GM12878 (cell line): ENCODE data around the gene ZBTB38.

Experiments used
- CTCF ChIP-seq, 3 experiments: IDR thresholded peaks in 2 of 3; conservative IDR thresholded peaks in 1 of 3; 2 replicates each; pipeline ENCODE4 v1.5.1; 2011; ENCODE audit warnings: low read depth in 3 of 3, low read length in 3 of 3, mild to moderate bottlenecking in 3 of 3, control low read depth in 2 of 3, moderate library complexity in 2 of 3, inconsistent platforms in 1 of 3, mixed read lengths in 1 of 3; ENCODE audit not compliant: control insufficient read depth in 2 of 3, insufficient read depth in 1 of 3; ENCODE audit errors: extremely low read depth in 1 of 3
- EP300 ChIP-seq, 2 experiments: fragments of 150-350 bp in 1 of 2; IDR thresholded peaks; 2 replicates each; pipeline ENCODE4 v1.6.1; 2011 to 2012; ENCODE audit warnings: low read depth in 2 of 2, low read length in 2 of 2, borderline replicate concordance in 1 of 2, improper control_type of control experiment in 1 of 2, inconsistent platforms in 1 of 2; ENCODE audit not compliant: control insufficient read depth in 1 of 2
- EZH2 ChIP-seq: IDR thresholded peaks from 2 replicates; pipeline ENCODE4 v1.6.1; 2012; ENCODE audit warnings: low read depth, mild to moderate bottlenecking, control low read depth, inconsistent platforms, low read length, borderline replicate concordance; ENCODE audit not compliant: control insufficient read depth
- POLR2A ChIP-seq: IDR thresholded peaks from 2 replicates; pipeline ENCODE4 v1.6.1; 2011; ENCODE audit warnings: low read depth, mild to moderate bottlenecking, low read length
- RBBP5 ChIP-seq: fragments of 200-600 bp; sonication (generic); conservative IDR thresholded peaks from 2 replicates; pipeline ENCODE4 v1.6.1; 2016
- REST ChIP-seq: IDR thresholded peaks from 2 replicates; pipeline ENCODE4 v1.6.1; 2012; ENCODE audit warnings: mild to moderate bottlenecking, low read depth, low read length

- TF ChIP-seq EP300 (IDR thresholded peaks at IDR 0.05; ENCODE audit: borderline replicate concordance in 1 of 2, control insufficient read depth in 1 of 2, low read depth in 2 of 2, low read length in 2 of 2): no peak
- TF ChIP-seq REST: no peak
- TF ChIP-seq CTCF (IDR thresholded peaks at IDR 0.05 in 2 of 3, conservative IDR thresholded peaks at IDR 0.05 in 1 of 3; ENCODE audit: control insufficient read depth in 2 of 3, extremely low read depth in 1 of 3, insufficient read depth in 1 of 3, low read depth in 3 of 3, low read length in 3 of 3): no peak
- no peak for TF ChIP-seq RBBP5
- TF ChIP-seq POLR2A: no peak
- no peak for TF ChIP-seq EZH2
Observed at GRCh38 chr3:141409940-141410241, 41.6 kb downstream of the ZBTB38 start.
